Liver (tissue), 9 donors: ENCODE measurements around the gene TACR1. TPM values are rescaled to one million over a fixed set of nuclear protein-coding genes. Genes with fewer than 3 reads are reported as not detected.

Experiments
- DNase-seq: peaks from one replicate; pipeline ENCODE4 v3.0.0-alpha.2; 2017; ENCODE audit warnings: low spot score
- H3K27ac ChIP-seq, 2 donors: one replicate each; pipeline ENCODE4 v1.7.0; 2013; ENCODE audit warnings: inconsistent platforms in 2 of 2, low read length in 2 of 2, control low read depth in 1 of 2, low read depth in 1 of 2, mild to moderate bottlenecking in 1 of 2
- H3K27me3 ChIP-seq, 4 donors: one replicate each; pipeline versions ENCODE4 v1.6.1 to v1.7.0; 2013; ENCODE audit warnings: low read length in 3 of 4, inconsistent platforms in 1 of 4, mild to moderate bottlenecking in 1 of 4, moderate library complexity in 1 of 4; ENCODE audit not compliant: control insufficient read depth in 4 of 4, insufficient read depth in 4 of 4
- H3K36me3 ChIP-seq, 4 donors: one replicate each; pipeline versions ENCODE4 v1.6.1 to v1.7.0; 2013; ENCODE audit warnings: low read length in 3 of 4, mild to moderate bottlenecking in 3 of 4, low read depth in 1 of 4, moderate library complexity in 1 of 4; ENCODE audit not compliant: control insufficient read depth in 4 of 4, insufficient read depth in 3 of 4
- H3K4me1 ChIP-seq, 4 donors: one replicate each; pipeline versions ENCODE4 v1.6.1 to v1.7.0; 2013; ENCODE audit warnings: low read length in 3 of 4, mild to moderate bottlenecking in 3 of 4, moderate library complexity in 1 of 4; ENCODE audit not compliant: control insufficient read depth in 4 of 4, insufficient read depth in 4 of 4
- H3K4me3 ChIP-seq, 3 donors: one replicate each; pipeline versions ENCODE4 v1.6.1 to v1.7.0; 2013; ENCODE audit warnings: low read length in 3 of 3, control low read depth in 1 of 3, low read depth in 1 of 3, mild to moderate bottlenecking in 1 of 3
- H3K9ac ChIP-seq, 2 donors: one replicate each; pipeline ENCODE4 v1.7.0; 2013; ENCODE audit warnings: low read length in 2 of 2, mild to moderate bottlenecking in 2 of 2, moderate library complexity in 2 of 2, control low read depth in 1 of 2, low read depth in 1 of 2
- H3K9me3 ChIP-seq, 4 donors: one replicate each; pipeline versions ENCODE4 v1.6.1 to v1.7.0; 2013; ENCODE audit warnings: low read length in 3 of 4; ENCODE audit not compliant: control insufficient read depth in 4 of 4
- EGR1 ChIP-seq, 2 donors: IDR thresholded peaks; 2 replicates each; pipeline ENCODE4 v1.6.1; 2016 to 2018; ENCODE audit warnings: antibody characterized with exemption in 2 of 2, low read depth in 2 of 2
- FOXA2 ChIP-seq: IDR thresholded peaks from 2 replicates; pipeline ENCODE4 v1.6.1; 2016; ENCODE audit warnings: antibody characterized with exemption
- HNF4A ChIP-seq, 2 donors: conservative IDR thresholded peaks; 2 replicates each; pipeline ENCODE4 v1.6.1; 2016; ENCODE audit warnings: antibody characterized with exemption in 2 of 2, mild to moderate bottlenecking in 2 of 2
- NR2F2 ChIP-seq: IDR thresholded peaks from 2 replicates; pipeline ENCODE4 v1.6.1; 2016; ENCODE audit warnings: antibody characterized with exemption
- RAD21 ChIP-seq, 2 donors: IDR thresholded peaks; 2 replicates each; pipeline ENCODE4 v1.6.1; 2016; ENCODE audit warnings: antibody characterized with exemption in 2 of 2, mild to moderate bottlenecking in 2 of 2
- RXRA ChIP-seq, 2 donors: IDR thresholded peaks; 2 replicates each; pipeline ENCODE4 v1.6.1; 2017 to 2018; ENCODE audit warnings: antibody characterized with exemption in 2 of 2, mild to moderate bottlenecking in 1 of 2
- SP1 ChIP-seq: IDR thresholded peaks from 2 replicates; pipeline ENCODE4 v1.6.1; 2018; ENCODE audit warnings: antibody characterized with exemption, mild to moderate bottlenecking
- TAF1 ChIP-seq: conservative IDR thresholded peaks from 2 replicates; pipeline ENCODE4 v1.6.1; 2016; ENCODE audit warnings: antibody characterized with exemption, mild to moderate bottlenecking
- YY1 ChIP-seq: IDR thresholded peaks from 2 replicates; pipeline ENCODE4 v1.6.1; 2016; ENCODE audit warnings: antibody characterized with exemption, mild to moderate bottlenecking
- ZBTB33 ChIP-seq: IDR thresholded peaks from 2 replicates; pipeline ENCODE4 v1.6.1; 2016; ENCODE audit warnings: antibody characterized with exemption
- WGBS: extraction: QIAGEN DNeasy Blood & Tissue Kit; methylation state at CpG from one replicate; pipeline ENCODE4 v1.1.7; 2013; 5-methylcytosine and 5-hydroxymethylcytosine counted together
- polyA plus RNA-seq, 2 donors: library from polyadenylated mRNA; stranded (reverse) in 1 of 2; unstranded in 1 of 2; fragments of 200-250 nt in 1 of 2; fragments of >200 nt in 1 of 2; fragmentation: Nextera tagmentation in 1 of 2; extraction: Ambion mirVana in 1 of 2; gene quantifications; one replicate each; pipeline versions ENCODE4 v1.2.1 to v1.2.3, GENCODE V29; 2013 to 2015
- total RNA-seq, 2 donors: library from RNA; depleted of rRNA; stranded (reverse); fragments of >200 nt; gene quantifications; one replicate each; pipeline ENCODE4 v1.2.3, GENCODE V29; 2014
- TF ChIP-seq, protein P1 (sequence below): fragments of 150-350 bp; IDR thresholded peaks from 2 replicates; pipeline ENCODE4 v1.5.1; 2017; ENCODE audit warnings: improper control_type of control experiment, low read depth, low read length; ENCODE audit not compliant: missing input control
- TF ChIP-seq, protein P2 (sequence below): IDR thresholded peaks from 2 replicates; pipeline ENCODE4 v1.6.1; 2016; ENCODE audit warnings: antibody characterized with exemption
- donor health status: healthy.
- donor health status: healthy.
- donor health status: healthy.
- donor health status: healthy.
- donor health status: healthy.

TACR1 gene
- total and polyA plus RNA-seq, 4 donors = 0.02 to 0.84 (median 0.14) TPM; not detected in 1

GRCh38 chr2:75211266-75211770, 12.0 kb upstream of the TACR1 start:
- Histone ChIP-seq H3K9me3 (no peaks in the 10 kb centered on the region), H3K27ac (no peak overlapping the region), H3K27me3 (no peaks in the 10 kb centered on the region), H3K36me3 (no peaks in the 10 kb centered on the region), H3K9ac (no peak overlapping the region), H3K4me3 (no peak overlapping the region), H3K4me1 (no peaks in the 10 kb centered on the region)
- TF ChIP-seq SP1 (no peak), NR2F2 (no peak), TAF1 (no peak), YY1 (no peak)
- TF ChIP-seq, protein P1, sequence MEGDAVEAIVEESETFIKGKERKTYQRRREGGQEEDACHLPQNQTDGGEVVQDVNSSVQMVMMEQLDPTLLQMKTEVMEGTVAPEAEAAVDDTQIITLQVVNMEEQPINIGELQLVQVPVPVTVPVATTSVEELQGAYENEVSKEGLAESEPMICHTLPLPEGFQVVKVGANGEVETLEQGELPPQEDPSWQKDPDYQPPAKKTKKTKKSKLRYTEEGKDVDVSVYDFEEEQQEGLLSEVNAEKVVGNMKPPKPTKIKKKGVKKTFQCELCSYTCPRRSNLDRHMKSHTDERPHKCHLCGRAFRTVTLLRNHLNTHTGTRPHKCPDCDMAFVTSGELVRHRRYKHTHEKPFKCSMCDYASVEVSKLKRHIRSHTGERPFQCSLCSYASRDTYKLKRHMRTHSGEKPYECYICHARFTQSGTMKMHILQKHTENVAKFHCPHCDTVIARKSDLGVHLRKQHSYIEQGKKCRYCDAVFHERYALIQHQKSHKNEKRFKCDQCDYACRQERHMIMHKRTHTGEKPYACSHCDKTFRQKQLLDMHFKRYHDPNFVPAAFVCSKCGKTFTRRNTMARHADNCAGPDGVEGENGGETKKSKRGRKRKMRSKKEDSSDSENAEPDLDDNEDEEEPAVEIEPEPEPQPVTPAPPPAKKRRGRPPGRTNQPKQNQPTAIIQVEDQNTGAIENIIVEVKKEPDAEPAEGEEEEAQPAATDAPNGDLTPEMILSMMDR = no peak
- DNase-seq = no peak
- WGBS = 79% methylated on average over 1 of the region's 1 CpG

- no peak overlapping the region for H3K4me3 ChIP-seq
- H3K36me3 ChIP-seq = no peaks in the 10 kb centered on the region
- DNase-seq = no peak
- H3K4me1 ChIP-seq = no peaks in the 10 kb centered on the region
- no peak overlapping the region for H3K27ac ChIP-seq
- WGBS = 96% methylated on average over 3 of the region's 3 CpGs
- TF ChIP-seq, protein P2, sequence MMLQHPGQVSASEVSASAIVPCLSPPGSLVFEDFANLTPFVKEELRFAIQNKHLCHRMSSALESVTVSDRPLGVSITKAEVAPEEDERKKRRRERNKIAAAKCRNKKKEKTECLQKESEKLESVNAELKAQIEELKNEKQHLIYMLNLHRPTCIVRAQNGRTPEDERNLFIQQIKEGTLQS = no peak
- TF ChIP-seq EGR1 (IDR thresholded peaks at IDR 0.05; ENCODE audit: low read depth in 2 of 2) = no peak
- no peak for TF ChIP-seq NR2F2
- H3K9me3 ChIP-seq = no peaks in the 10 kb centered on the region
- no peak overlapping the region for H3K9ac ChIP-seq
- no peaks in the 10 kb centered on the region for H3K27me3 ChIP-seq
These were observed 11.1 kb upstream of the TACR1 start for GRCh38 chr2:75210409-75210808.

DNA sequence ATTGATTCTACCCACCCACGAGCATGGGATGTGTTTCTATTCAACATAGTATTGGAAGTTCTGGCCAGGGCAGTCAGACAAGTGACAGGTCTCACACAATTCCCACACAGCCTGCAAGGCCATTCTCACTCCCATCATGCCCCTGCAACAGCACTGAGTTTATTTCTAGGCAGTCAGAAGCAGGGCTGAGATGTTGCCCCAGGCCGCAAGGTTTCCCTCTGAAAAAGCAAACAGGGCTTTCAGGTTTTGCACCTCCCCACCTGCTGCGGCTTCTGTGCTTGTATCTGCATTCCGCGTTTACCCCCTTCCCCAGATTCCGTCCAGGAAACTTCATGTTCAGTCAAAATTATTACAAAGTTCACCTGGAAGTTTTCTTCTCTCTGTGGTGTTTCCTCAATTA, 9.4 kb upstream of the TACR1 start:
- no peaks in the 10 kb centered on the region for H3K4me1 ChIP-seq
- no peaks in the 10 kb centered on the region for H3K9me3 ChIP-seq
- WGBS = 71% methylated on average over 6 of the region's 6 CpGs
- no peaks in the 10 kb centered on the region for H3K36me3 ChIP-seq
- no peak for TF ChIP-seq RAD21 (IDR thresholded peaks at IDR 0.05)
- TF ChIP-seq HNF4A (conservative IDR thresholded peaks at IDR 0.05) = no peak
- TF ChIP-seq FOXA2 = no peak
- TF ChIP-seq RXRA (IDR thresholded peaks at IDR 0.05) = no peak
- TF ChIP-seq ZBTB33 = no peak
- H3K4me3 ChIP-seq = no peak overlapping the region
- no peak overlapping the region for H3K9ac ChIP-seq
- H3K27ac ChIP-seq = no peak overlapping the region
- no peak for DNase-seq
- no peaks in the 10 kb centered on the region for H3K27me3 ChIP-seq
